Measurements from ENCODE around the gene RAB8B.

The RAB8B gene

GRCh38 chr15:63218100-63218808, 28.8 kb downstream of the RAB8B start:
- no peak overlapping the region for H3K4me3 ChIP-seq (ENCODE audit: low read depth, low read length)
- TF ChIP-seq, protein P1, sequence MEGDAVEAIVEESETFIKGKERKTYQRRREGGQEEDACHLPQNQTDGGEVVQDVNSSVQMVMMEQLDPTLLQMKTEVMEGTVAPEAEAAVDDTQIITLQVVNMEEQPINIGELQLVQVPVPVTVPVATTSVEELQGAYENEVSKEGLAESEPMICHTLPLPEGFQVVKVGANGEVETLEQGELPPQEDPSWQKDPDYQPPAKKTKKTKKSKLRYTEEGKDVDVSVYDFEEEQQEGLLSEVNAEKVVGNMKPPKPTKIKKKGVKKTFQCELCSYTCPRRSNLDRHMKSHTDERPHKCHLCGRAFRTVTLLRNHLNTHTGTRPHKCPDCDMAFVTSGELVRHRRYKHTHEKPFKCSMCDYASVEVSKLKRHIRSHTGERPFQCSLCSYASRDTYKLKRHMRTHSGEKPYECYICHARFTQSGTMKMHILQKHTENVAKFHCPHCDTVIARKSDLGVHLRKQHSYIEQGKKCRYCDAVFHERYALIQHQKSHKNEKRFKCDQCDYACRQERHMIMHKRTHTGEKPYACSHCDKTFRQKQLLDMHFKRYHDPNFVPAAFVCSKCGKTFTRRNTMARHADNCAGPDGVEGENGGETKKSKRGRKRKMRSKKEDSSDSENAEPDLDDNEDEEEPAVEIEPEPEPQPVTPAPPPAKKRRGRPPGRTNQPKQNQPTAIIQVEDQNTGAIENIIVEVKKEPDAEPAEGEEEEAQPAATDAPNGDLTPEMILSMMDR (IDR thresholded peaks at IDR 0.05; ENCODE audit: borderline replicate concordance, insufficient read depth, low read depth, low read length), result no peak

DNA sequence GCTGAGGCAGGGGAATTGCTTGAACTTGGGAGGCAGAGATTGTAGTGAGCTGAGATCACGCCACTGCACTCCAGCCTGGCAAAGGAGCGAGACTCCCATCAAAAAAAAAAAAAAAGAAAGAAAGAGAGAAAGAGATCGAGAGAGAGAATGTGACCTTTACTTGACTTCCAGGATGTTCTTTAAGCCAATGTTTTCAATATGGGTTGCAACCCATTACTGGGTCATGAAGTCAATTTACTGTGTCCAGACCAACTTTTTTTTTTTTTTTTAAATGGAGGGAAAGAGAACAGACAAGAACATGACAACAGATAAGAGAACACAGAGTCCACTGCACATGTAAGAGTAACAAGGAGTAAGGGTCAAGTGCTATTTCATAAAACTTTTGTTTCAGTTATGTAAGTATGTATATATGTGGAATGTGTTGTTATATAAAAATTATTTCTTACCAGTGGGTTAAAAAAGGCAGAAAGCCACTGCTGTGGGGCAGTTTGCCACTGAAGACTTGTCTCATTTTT, 29.8 kb downstream of the RAB8B start:
- TF ChIP-seq, protein P1 (IDR thresholded peaks at IDR 0.05; ENCODE audit: borderline replicate concordance, insufficient read depth, low read depth, low read length), result no peak

GRCh38 chr15:63221346-63221745, 31.9 kb downstream of the RAB8B start:
- no peak overlapping the region for H3K4me3 ChIP-seq (ENCODE audit: low read depth, low read length)
- TF ChIP-seq, protein P1 (IDR thresholded peaks at IDR 0.05; ENCODE audit: borderline replicate concordance, insufficient read depth, low read depth, low read length), result no peak

More for the DNA sequence above, 29.8 kb downstream of the RAB8B start:
- no peak overlapping the region for H3K4me3 ChIP-seq (ENCODE audit: low read depth, low read length)

DNA sequence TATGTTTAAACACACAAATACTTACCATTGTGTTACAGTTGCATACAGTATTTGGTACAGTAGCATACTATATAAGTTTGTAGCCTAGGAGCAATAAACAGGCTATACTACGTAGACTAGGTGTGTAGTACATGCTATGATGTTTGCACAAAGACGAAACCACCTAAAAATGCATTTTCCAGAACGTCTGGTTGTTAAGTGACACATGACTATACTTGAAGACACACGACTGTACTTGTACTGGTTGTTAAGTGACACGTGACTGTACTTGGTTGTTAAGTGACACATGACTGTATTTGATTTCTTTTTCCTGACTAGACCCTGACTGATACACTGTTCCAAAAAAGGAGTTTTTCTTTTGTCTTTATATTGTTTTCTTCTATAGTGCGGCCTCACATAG, 34.1 kb downstream of the RAB8B start:
- TF ChIP-seq, protein P1 (IDR thresholded peaks at IDR 0.05; ENCODE audit: borderline replicate concordance, insufficient read depth, low read depth, low read length), result no peak
- H3K4me3 ChIP-seq (ENCODE audit: low read depth, low read length), result no peak overlapping the region

DNA sequence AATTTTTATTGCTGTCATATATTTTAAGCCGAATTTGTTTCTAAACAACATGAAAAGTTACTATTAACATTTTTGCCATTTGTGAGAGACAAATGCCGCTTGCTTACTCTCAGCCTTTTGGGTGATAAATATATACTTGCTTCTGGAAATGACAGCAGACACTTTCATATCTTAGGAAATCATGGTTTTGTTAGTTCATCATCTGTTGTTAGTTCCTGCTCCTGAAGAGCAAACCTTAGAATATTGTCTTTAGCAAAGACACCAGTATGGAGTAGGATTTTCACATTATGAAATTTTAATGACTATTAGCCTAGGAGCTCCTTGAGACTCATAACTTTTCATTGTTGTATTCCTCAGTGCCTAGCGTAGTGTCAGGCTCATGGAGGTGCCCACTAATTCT, 36.0 kb downstream of the RAB8B start:
- H3K4me3 ChIP-seq (ENCODE audit: low read depth, low read length), result no peak overlapping the region
- TF ChIP-seq, protein P1 (IDR thresholded peaks at IDR 0.05; ENCODE audit: borderline replicate concordance, insufficient read depth, low read depth, low read length), result no peak

- no peak overlapping the region for H3K4me3 ChIP-seq (ENCODE audit: low read depth, low read length)
- TF ChIP-seq, protein P1 (IDR thresholded peaks at IDR 0.05; ENCODE audit: borderline replicate concordance, insufficient read depth, low read depth, low read length), result no peak
Observed at GRCh38 chr15:63226155-63226883, 36.9 kb downstream of the RAB8B start.
